Esophagus (tissue), 2 donors: ENCODE measurements around the gene MERTK. TPM values are rescaled to one million over a fixed set of nuclear protein-coding genes. Genes with fewer than 3 reads are reported as not detected.

ENCODE experiments used
- H3K27ac ChIP-seq, 2 donors: one replicate each; pipeline ENCODE4 v1.5.1; 2013; ENCODE audit warnings: low read depth in 2 of 2, mild to moderate bottlenecking in 2 of 2, inconsistent platforms in 1 of 2, low read length in 1 of 2, moderate library complexity in 1 of 2
- H3K27me3 ChIP-seq, 2 donors: one replicate each; pipeline ENCODE4 v1.6.1; 2013; ENCODE audit warnings: low read length in 2 of 2, control low read depth in 1 of 2, mild to moderate bottlenecking in 1 of 2; ENCODE audit not compliant: insufficient read depth in 2 of 2, control insufficient read depth in 1 of 2
- H3K36me3 ChIP-seq, 2 donors: one replicate each; pipeline ENCODE4 v1.6.1; 2013; ENCODE audit warnings: low read length in 1 of 2; ENCODE audit not compliant: control insufficient read depth in 2 of 2, insufficient read depth in 2 of 2
- H3K4me1 ChIP-seq, 2 donors: one replicate each; pipeline ENCODE4 v1.6.1; 2013; ENCODE audit warnings: low read length in 1 of 2; ENCODE audit not compliant: control insufficient read depth in 2 of 2, insufficient read depth in 2 of 2
- H3K4me3 ChIP-seq, 2 donors: one replicate each; pipeline ENCODE4 v1.5.1; 2013; ENCODE audit warnings: low read length in 2 of 2, mild to moderate bottlenecking in 2 of 2, low read depth in 1 of 2, moderate library complexity in 1 of 2
- H3K9me3 ChIP-seq, 2 donors: one replicate each; pipeline ENCODE4 v1.6.1; 2013; ENCODE audit warnings: mild to moderate bottlenecking in 2 of 2, low read depth in 1 of 2, low read length in 1 of 2, moderate library complexity in 1 of 2; ENCODE audit not compliant: control insufficient read depth in 2 of 2, insufficient read depth in 1 of 2
- WGBS, 2 donors: extraction: QIAGEN DNeasy Blood & Tissue Kit; methylation state at CpG; one replicate each; pipeline ENCODE4 v1.1.7; 2013; 5-methylcytosine and 5-hydroxymethylcytosine counted together
- polyA plus RNA-seq, 2 donors: library from polyadenylated mRNA; stranded (reverse); fragments of 200-250 nt; gene quantifications; one replicate each; pipeline ENCODE4 v1.2.3, GENCODE V29; 2013
- donor health status: healthy with polysubstance abuse.
- donor health status: Bipolar disorder and iron deficiency.

Gene MERTK
- polyA plus RNA-seq, 2 donors = 2.5 to 2.9 TPM

GRCh38 chr2:111938392-111938791 lies 40.0 kb downstream of the MERTK start:
- H3K9me3 ChIP-seq = no peaks in the 10 kb centered on the region
- H3K4me1 ChIP-seq = no peaks in the 10 kb centered on the region
- no peak overlapping the region for H3K27ac ChIP-seq
- H3K4me3 ChIP-seq = no peak overlapping the region
- H3K36me3 ChIP-seq = no peaks in the 10 kb centered on the region
- peaks cover 0 to 5% of the 10 kb centered on the region in 2 donors for H3K27me3 ChIP-seq

- Histone ChIP-seq H3K9me3 (no peaks in the 10 kb centered on the region), H3K4me1 (peaks cover 0 to 2% of the 10 kb centered on the region in 2 donors), H3K27me3 (peaks cover 0 to 5% of the 10 kb centered on the region in 2 donors), H3K36me3 (no peaks in the 10 kb centered on the region), H3K27ac (no peak overlapping the region), H3K4me3 (no peak overlapping the region)
- 83 to 92% methylated on average over 10 of the region's 10 CpGs for WGBS, 2 donors
These were observed 42.2 kb downstream of the MERTK start for GRCh38 chr2:111940333-111941196.

- peaks cover 0 to 5% of the 10 kb centered on the region in 2 donors for H3K27me3 ChIP-seq
- H3K9me3 ChIP-seq = no peaks in the 10 kb centered on the region
- H3K4me1 ChIP-seq = peaks cover 0 to 2% of the 10 kb centered on the region in 2 donors
- no peak overlapping the region for H3K27ac ChIP-seq
- H3K36me3 ChIP-seq = no peaks in the 10 kb centered on the region
- no peak overlapping the region for H3K4me3 ChIP-seq
- WGBS, 2 donors = 94 to 95% methylated on average over 4 of the region's 4 CpGs
These were observed 43.1 kb downstream of the MERTK start for GRCh38 chr2:111941531-111941930.

GRCh38 chr2:111944531-111945210 lies 46.3 kb downstream of the MERTK start:
- peaks cover 0 to 2% of the 10 kb centered on the region in 2 donors for H3K4me1 ChIP-seq
- no peak overlapping the region for H3K4me3 ChIP-seq
- peaks cover 0 to 4% of the 10 kb centered on the region in 2 donors for H3K36me3 ChIP-seq
- peaks cover 0 to 3% of the 10 kb centered on the region in 2 donors for H3K27me3 ChIP-seq
- H3K27ac ChIP-seq = no peak overlapping the region
- 69 to 71% methylated on average over 5 of the region's 5 CpGs for WGBS, 2 donors
- no peaks in the 10 kb centered on the region for H3K9me3 ChIP-seq

- Histone ChIP-seq H3K36me3 (peaks cover 0 to 4% of the 10 kb centered on the region in 2 donors), H3K27ac (peak overlapping the region; percentile 48 to 62), H3K27me3 (peaks cover 0 to 2% of the 10 kb centered on the region in 2 donors), H3K4me1 (peaks cover 0 to 2% of the 10 kb centered on the region in 2 donors), H3K9me3 (no peaks in the 10 kb centered on the region), H3K4me3 (no peak overlapping the region)
- 56% methylated on average over 2 of the region's 2 CpGs for WGBS, 2 donors
These were observed 47.3 kb downstream of the MERTK start for GRCh38 chr2:111945444-111946293.

- Histone ChIP-seq H3K4me3 (no peak overlapping the region), H3K27me3 (peaks cover 0 to 2% of the 10 kb centered on the region in 2 donors), H3K27ac (peak overlapping the region; percentile 43 to 60), H3K36me3 (peaks cover 0 to 4% of the 10 kb centered on the region in 2 donors), H3K9me3 (no peaks in the 10 kb centered on the region), H3K4me1 (peaks cover 0 to 2% of the 10 kb centered on the region in 2 donors)
- WGBS, 2 donors = 27 to 29% methylated on average over 9 of the region's 9 CpGs
These were observed 48.1 kb downstream of the MERTK start for GRCh38 chr2:111946294-111947114.

GRCh38 chr2:111947219-111947618 lies 48.8 kb downstream of the MERTK start:
- H3K27ac ChIP-seq = peak overlapping the region in 1 of 2 donors; percentile 43
- peaks cover 0 to 2% of the 10 kb centered on the region in 2 donors for H3K4me1 ChIP-seq
- H3K36me3 ChIP-seq = peaks cover 0 to 4% of the 10 kb centered on the region in 2 donors
- H3K27me3 ChIP-seq = peaks cover 0 to 2% of the 10 kb centered on the region in 2 donors
- no peak overlapping the region for H3K4me3 ChIP-seq
- WGBS, 2 donors = 81 to 82% methylated on average over 11 of the region's 11 CpGs
- H3K9me3 ChIP-seq = no peaks in the 10 kb centered on the region

GRCh38 chr2:111948832-111949231 lies 50.4 kb downstream of the MERTK start:
- Histone ChIP-seq H3K27me3 (peaks cover 0 to 2% of the 10 kb centered on the region in 2 donors), H3K36me3 (peaks cover 0 to 4% of the 10 kb centered on the region in 2 donors), H3K4me3 (no peak overlapping the region), H3K9me3 (no peaks in the 10 kb centered on the region), H3K4me1 (peaks cover 0 to 2% of the 10 kb centered on the region in 2 donors), H3K27ac (no peak overlapping the region)
- WGBS, 2 donors = 90 to 92% methylated on average over 4 of the region's 4 CpGs
